PC-3 (cell line): ENCODE data around the gene ZEB1. TPM values are rescaled to one million over a fixed set of nuclear protein-coding genes. Genes with fewer than 3 reads are reported as not detected.

Experiments
- ATAC-seq: fragments of 200-7000 bp; cut with Tn5 transposase; 2 replicates; pipeline ENCODE4 v1.9.1; 2020; ENCODE audit warnings: mild to moderate bottlenecking, moderate library complexity
- BruUV-seq: library from RNA; stranded (reverse); fragments of 400-500 nt; replicated peaks from 2 replicates; lab custom pipeline; 2021; lab: Mats Ljungman, UMichigan
- CTCF ChIA-PET: fragments of 300-600 bp; sonication (Branson Sonifier 250); formaldehyde crosslinking; loops from one replicate; lab custom pipeline; 2022; ENCODE audit warnings: antibody characterized with exemption; lab: Charles Lee
- POLR2A ChIA-PET: fragments of 300-600 bp; sonication (Branson Sonifier 250); formaldehyde crosslinking; loops from one replicate; lab custom pipeline; 2022; ENCODE audit warnings: antibody characterized with exemption; ENCODE audit not compliant: unreplicated experiment; lab: Charles Lee
- DNase-seq: peaks from one replicate; pipeline ENCODE4 v3.0.0-alpha.2; 2015
- H2AFZ ChIP-seq: fragments of 300-600 bp; sonication (generic); 2 replicates; pipeline ENCODE4 v1.6.0; 2016; ENCODE audit warnings: antibody characterized with exemption, low read length
- H3F3A ChIP-seq: fragments of 300-600 bp; sonication (generic); one replicate; pipeline ENCODE4 v1.6.0; 2017; ENCODE audit warnings: antibody characterized with exemption, low read length, control low read depth, mild to moderate bottlenecking; ENCODE audit not compliant: unreplicated experiment
- H3K27ac ChIP-seq: fragments of 300-600 bp; sonication (generic); 2 replicates; pipeline ENCODE4 v1.5.1; 2016; ENCODE audit warnings: mild to moderate bottlenecking, low read length
- H3K27me3 ChIP-seq: fragments of 300-600 bp; sonication (generic); 2 replicates; pipeline ENCODE4 v1.6.1; 2016; ENCODE audit warnings: low read length, mixed read lengths
- H3K36me3 ChIP-seq: fragments of 300-600 bp; sonication (generic); 2 replicates; pipeline ENCODE4 v1.6.1; 2016; ENCODE audit warnings: low read depth, mixed run types, low read length, mixed read lengths
- H3K4me1 ChIP-seq: fragments of 300-600 bp; sonication (generic); 2 replicates; pipeline ENCODE4 v1.5.1; 2016; ENCODE audit warnings: low read length; ENCODE audit not compliant: insufficient read depth
- H3K4me2 ChIP-seq: fragments of 300-600 bp; sonication (generic); 2 replicates; pipeline ENCODE4 v1.6.0; 2016; ENCODE audit warnings: low read length
- H3K4me3 ChIP-seq: fragments of 300-600 bp; sonication (generic); 2 replicates; pipeline ENCODE4 v1.5.1; 2016; ENCODE audit warnings: mild to moderate bottlenecking, low read length, mixed read lengths
- H3K79me2 ChIP-seq: fragments of 300-600 bp; sonication (generic); 2 replicates; pipeline ENCODE4 v1.6.1; 2017; ENCODE audit warnings: low read length, mixed read lengths
- H3K9ac ChIP-seq: fragments of 300-600 bp; sonication (generic); 2 replicates; pipeline ENCODE4 v1.6.0; 2016; ENCODE audit warnings: mild to moderate bottlenecking, low read length
- H3K9me2 ChIP-seq: fragments of 300-600 bp; sonication (generic); replicated peaks from 2 replicates; pipeline ENCODE4 v1.6.1; 2016; ENCODE audit warnings: mixed run types, low read length, mixed read lengths
- H3K9me3 ChIP-seq: fragments of 300-600 bp; sonication (generic); 2 replicates; pipeline ENCODE4 v1.6.1; 2016; ENCODE audit warnings: low read length, mixed read lengths
- H4K20me1 ChIP-seq: fragments of 300-600 bp; sonication (generic); 2 replicates; pipeline ENCODE4 v1.6.1; 2016; ENCODE audit warnings: low read length, mixed read lengths
- EZH2 ChIP-seq: fragments of 300-600 bp; sonication (generic); IDR thresholded peaks from one replicate; pipeline ENCODE4 v1.6.1; 2017; ENCODE audit warnings: antibody characterized with exemption, mild to moderate bottlenecking, low read length; ENCODE audit not compliant: unreplicated experiment
- EZH2phosphoT487 ChIP-seq: fragments of 300-600 bp; sonication (generic); IDR thresholded peaks from 2 replicates; pipeline ENCODE4 v1.6.1; 2018; ENCODE audit warnings: mild to moderate bottlenecking, antibody characterized with exemption, low read length, borderline replicate concordance
- intact Hi-C: fragments of 100-400 bp; cut with micrococcal nuclease; formaldehyde crosslinking; loops from 2 replicates; pipeline ENCODE4 v1.9.0; 2023
- total RNA-seq: library from RNA; depleted of rRNA; stranded (reverse); fragments of >200 nt; gene quantifications from 2 replicates; pipeline ENCODE4 v1.2.3, GENCODE V29; 2014
- TF ChIP-seq, protein P1 (sequence below): fragments of 300-600 bp; sonication (generic); conservative IDR thresholded peaks from 2 replicates; pipeline ENCODE4 v1.5.1; 2017; ENCODE audit warnings: antibody characterized with exemption, low read depth, mild to moderate bottlenecking, low read length

Gene ZEB1
- total RNA-seq, 1 experiment from 2014 or later: 3.9 TPM

- H3K4me1 ChIP-seq: peaks cover 22% of the 10 kb centered on the region
- H2AFZ ChIP-seq: no peak overlapping the region
- H3K36me3 ChIP-seq: no peaks in the 10 kb centered on the region
- no peaks in the 10 kb centered on the region for H3F3A ChIP-seq
- intact Hi-C loops: loop anchor here (5.0 to 10.0 kb wide), 2 partner anchors 42 to 359 kb away; partner anchors contain the start of gene ZNF438
- no TSS peak for BruUV-seq
- DNase-seq: no peak
- TF ChIP-seq EZH2phosphoT487: no peak
- ChIA-PET POLR2A (no interaction called here), CTCF (no interaction called here)
- H3K9ac ChIP-seq: no peak overlapping the region
- no peak; the same call in 1 of the 2 replicates for ATAC-seq
- no peaks in the 10 kb centered on the region for H3K27me3 ChIP-seq
- no peaks in the 10 kb centered on the region for H3K9me2 ChIP-seq
- H3K9me3 ChIP-seq: no peaks in the 10 kb centered on the region
- H3K79me2 ChIP-seq: no peaks in the 10 kb centered on the region
- no peak overlapping the region for H3K4me2 ChIP-seq
- peak overlapping the region; percentile 32; the same call in 1 of the 2 replicates for H3K27ac ChIP-seq
- no peak overlapping the region for H3K4me3 ChIP-seq
- no peaks in the 10 kb centered on the region for H4K20me1 ChIP-seq
Observed at GRCh38 chr10:31393844-31394243, 74.8 kb downstream of the ZEB1 start.

DNA sequence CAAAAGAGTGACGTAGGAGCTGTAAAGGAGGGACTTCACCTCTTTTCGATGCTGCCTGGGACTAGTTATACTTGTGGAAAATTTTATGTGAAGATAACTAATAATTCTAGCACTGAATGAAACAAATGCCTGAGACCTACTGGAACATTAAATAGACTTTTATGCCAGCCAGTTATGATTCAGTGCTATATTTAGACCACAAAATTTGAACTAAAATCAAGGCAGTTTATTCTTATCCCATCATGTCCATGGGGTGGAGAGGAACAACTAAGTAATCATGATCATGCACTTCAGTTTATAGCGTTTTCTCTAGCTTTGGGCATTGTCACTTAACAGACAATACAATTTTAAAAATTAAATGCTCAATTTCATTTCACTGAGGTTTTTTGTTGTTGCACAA is 76.7 kb downstream of the ZEB1 start:
- DNase-seq (no peak), ATAC-seq (no peak)
- no peaks in the 10 kb centered on the region for H4K20me1 ChIP-seq
- ChIA-PET POLR2A (no interaction called here), CTCF (no interaction called here)
- H3K27ac ChIP-seq: no peak overlapping the region
- H3F3A ChIP-seq: no peaks in the 10 kb centered on the region
- no peaks in the 10 kb centered on the region for H3K9me3 ChIP-seq
- H3K36me3 ChIP-seq: no peaks in the 10 kb centered on the region
- no peaks in the 10 kb centered on the region for H3K9me2 ChIP-seq
- no peak overlapping the region for H3K4me2 ChIP-seq
- peaks cover 17% of the 10 kb centered on the region for H3K4me1 ChIP-seq
- H3K27me3 ChIP-seq: no peaks in the 10 kb centered on the region
- no peak overlapping the region for H3K4me3 ChIP-seq
- intact Hi-C loops: loop anchor here (10.0 kb wide), 1 partner anchor 361 kb away; the partner anchor contains the start of gene ZNF438
- TF ChIP-seq, protein P1, sequence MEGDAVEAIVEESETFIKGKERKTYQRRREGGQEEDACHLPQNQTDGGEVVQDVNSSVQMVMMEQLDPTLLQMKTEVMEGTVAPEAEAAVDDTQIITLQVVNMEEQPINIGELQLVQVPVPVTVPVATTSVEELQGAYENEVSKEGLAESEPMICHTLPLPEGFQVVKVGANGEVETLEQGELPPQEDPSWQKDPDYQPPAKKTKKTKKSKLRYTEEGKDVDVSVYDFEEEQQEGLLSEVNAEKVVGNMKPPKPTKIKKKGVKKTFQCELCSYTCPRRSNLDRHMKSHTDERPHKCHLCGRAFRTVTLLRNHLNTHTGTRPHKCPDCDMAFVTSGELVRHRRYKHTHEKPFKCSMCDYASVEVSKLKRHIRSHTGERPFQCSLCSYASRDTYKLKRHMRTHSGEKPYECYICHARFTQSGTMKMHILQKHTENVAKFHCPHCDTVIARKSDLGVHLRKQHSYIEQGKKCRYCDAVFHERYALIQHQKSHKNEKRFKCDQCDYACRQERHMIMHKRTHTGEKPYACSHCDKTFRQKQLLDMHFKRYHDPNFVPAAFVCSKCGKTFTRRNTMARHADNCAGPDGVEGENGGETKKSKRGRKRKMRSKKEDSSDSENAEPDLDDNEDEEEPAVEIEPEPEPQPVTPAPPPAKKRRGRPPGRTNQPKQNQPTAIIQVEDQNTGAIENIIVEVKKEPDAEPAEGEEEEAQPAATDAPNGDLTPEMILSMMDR: no peak
- no peak for TF ChIP-seq EZH2phosphoT487
- no peak for TF ChIP-seq EZH2
- H3K79me2 ChIP-seq: no peaks in the 10 kb centered on the region
- H2AFZ ChIP-seq: no peak overlapping the region
- no TSS peak for BruUV-seq
- H3K9ac ChIP-seq: no peak overlapping the region

GRCh38 chr10:31396376-31396775 is 77.4 kb downstream of the ZEB1 start:
- CTCF ChIA-PET: no interaction called here
- Histone ChIP-seq H3K9me2 (no peaks in the 10 kb centered on the region), H3K27ac (no peak overlapping the region), H2AFZ (no peak overlapping the region), H4K20me1 (no peaks in the 10 kb centered on the region), H3K27me3 (no peaks in the 10 kb centered on the region), H3F3A (no peaks in the 10 kb centered on the region), H3K79me2 (no peaks in the 10 kb centered on the region), H3K4me1 (peaks cover 18% of the 10 kb centered on the region), H3K36me3 (no peaks in the 10 kb centered on the region), H3K4me2 (no peak overlapping the region), H3K9me3 (no peaks in the 10 kb centered on the region), H3K9ac (no peak overlapping the region), H3K4me3 (no peak overlapping the region)
- intact Hi-C loops: loop anchor here (10.0 kb wide), 1 partner anchor 362 kb away; the partner anchor contains the start of gene ZNF438
- BruUV-seq: no TSS peak
- TF ChIP-seq EZH2phosphoT487: no peak
- TF ChIP-seq, protein P1: no peak
- no peak for TF ChIP-seq EZH2
- POLR2A ChIA-PET: no interaction called here
- ATAC-seq (no peak), DNase-seq (no peak)
